ENCODE data around the gene MGAT1.

MGAT1 gene

GRCh38 chr5:180823940-180824629 lies 21.5 kb upstream of the MGAT1 start:
- DNase-seq: no peak

- no peak for DNase-seq
These were observed 20.7 kb upstream of the MGAT1 start for GRCh38 chr5:180823346-180823745.

- no peak for DNase-seq
These were observed 18.9 kb upstream of the MGAT1 start for GRCh38 chr5:180821538-180821937.

- DNase-seq: no peak
These were observed 18.2 kb upstream of the MGAT1 start for GRCh38 chr5:180820788-180821321.

- no peak for DNase-seq
These were observed 16.2 kb upstream of the MGAT1 start for GRCh38 chr5:180818677-180819341.

GRCh38 chr5:180817893-180818674 lies 15.5 kb upstream of the MGAT1 start:
- DNase-seq: no peak

- no peak for DNase-seq
These were observed 14.3 kb upstream of the MGAT1 start for GRCh38 chr5:180816608-180817534.

- no peak for DNase-seq
These were observed 12.8 kb upstream of the MGAT1 start for GRCh38 chr5:180815293-180815917.

GRCh38 chr5:180813420-180813819 lies 10.8 kb upstream of the MGAT1 start:
- no peak for DNase-seq

- no peak for DNase-seq
These were observed 9.1 kb upstream of the MGAT1 start for GRCh38 chr5:180811623-180812124.

- no peak for DNase-seq
These were observed 8.5 kb upstream of the MGAT1 start for GRCh38 chr5:180810959-180811622.

GRCh38 chr5:180810210-180810958 lies 7.8 kb upstream of the MGAT1 start:
- peak; percentile 96 for DNase-seq

- no peak for DNase-seq
These were observed 7.0 kb upstream of the MGAT1 start for GRCh38 chr5:180809403-180810209.

GRCh38 chr5:180808461-180809000 lies 5.9 kb upstream of the MGAT1 start:
- no peak for DNase-seq

GRCh38 chr5:180807654-180808414 lies 5.2 kb upstream of the MGAT1 start:
- DNase-seq: no peak

- no peak for DNase-seq
These were observed 4.4 kb upstream of the MGAT1 start for GRCh38 chr5:180807046-180807445.

- DNase-seq: no peak
These were observed 3.9 kb upstream of the MGAT1 start for GRCh38 chr5:180806351-180807011.

- peak; percentile 33 for DNase-seq
These were observed 1.6 kb upstream of the MGAT1 start for GRCh38 chr5:180804129-180804618.
